ENCODE measurements around the gene ABCC4. TPM values are rescaled to one million over a fixed set of nuclear protein-coding genes. Genes with fewer than 3 reads are reported as not detected.

ABCC4 gene
- total RNA-seq, 1 donor from 2014 or later, result 12.9 TPM

GRCh38 chr13:95128045-95128643, 173.1 kb downstream of the ABCC4 start:
- DNase-seq (ENCODE audit: extremely low read depth, low read depth, low spot score), result no peak

GRCh38 chr13:95124959-95125358, 176.3 kb downstream of the ABCC4 start:
- DNase-seq (ENCODE audit: extremely low read depth, low read depth, low spot score), result no peak

GRCh38 chr13:95123726-95124125, 177.5 kb downstream of the ABCC4 start:
- no peak for DNase-seq (ENCODE audit: extremely low read depth, low read depth, low spot score)

DNA sequence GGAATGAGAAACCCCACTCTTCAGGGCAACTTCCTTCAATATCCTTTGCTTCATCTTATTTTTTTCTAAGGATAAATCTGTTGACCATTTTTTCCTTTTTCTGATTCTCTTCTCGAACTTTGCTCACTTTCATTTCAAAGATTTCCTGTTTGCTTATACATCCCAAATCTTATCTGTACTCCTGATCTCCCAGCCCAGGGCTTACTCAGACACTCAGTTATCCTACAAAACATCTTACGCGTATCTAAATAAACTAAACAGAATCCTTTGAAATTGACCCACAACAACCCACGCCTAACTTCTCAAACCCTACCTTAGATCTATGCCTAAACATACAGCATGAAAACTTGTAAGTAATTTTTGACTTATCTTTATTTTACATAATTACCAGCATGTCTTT, 179.2 kb downstream of the ABCC4 start:
- no peak for DNase-seq (ENCODE audit: extremely low read depth, low read depth, low spot score)

- DNase-seq (ENCODE audit: extremely low read depth, low read depth, low spot score), result no peak
Measured at GRCh38 chr13:95121516-95121915, 179.7 kb downstream of the ABCC4 start.

- no peak for DNase-seq (ENCODE audit: extremely low read depth, low read depth, low spot score)
Measured at GRCh38 chr13:95120650-95121049, 180.6 kb downstream of the ABCC4 start.

GRCh38 chr13:95118541-95119324, 182.5 kb downstream of the ABCC4 start:
- DNase-seq (ENCODE audit: extremely low read depth, low read depth, low spot score), result no peak

GRCh38 chr13:95117092-95117491, 184.2 kb downstream of the ABCC4 start:
- no peak for DNase-seq (ENCODE audit: extremely low read depth, low read depth, low spot score)

- DNase-seq (ENCODE audit: extremely low read depth, low read depth, low spot score), result no peak
Measured at GRCh38 chr13:95115525-95115924, 185.7 kb downstream of the ABCC4 start.

- DNase-seq (ENCODE audit: extremely low read depth, low read depth, low spot score), result no peak
Measured at GRCh38 chr13:95113601-95114000, 187.7 kb downstream of the ABCC4 start.

DNA sequence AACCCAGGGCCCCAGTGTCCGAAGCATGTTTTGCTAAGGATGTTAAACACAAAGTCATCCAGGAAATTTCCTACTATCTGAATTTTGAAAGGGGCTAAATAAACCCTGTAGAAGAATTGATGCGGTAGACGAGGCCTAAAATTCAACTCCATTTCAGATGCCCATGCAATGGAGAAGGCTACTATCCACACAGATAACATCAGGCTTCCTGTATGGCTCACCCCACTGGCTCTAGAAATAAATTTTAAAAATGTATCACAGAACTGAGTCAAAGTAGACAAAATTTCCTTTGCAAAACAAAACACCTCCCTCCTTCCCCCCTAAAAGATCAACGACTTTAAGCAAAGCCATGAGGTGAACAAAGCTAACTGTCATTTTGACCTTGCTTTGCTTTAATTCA, 188.4 kb downstream of the ABCC4 start:
- no peak for DNase-seq (ENCODE audit: extremely low read depth, low read depth, low spot score)

DNA sequence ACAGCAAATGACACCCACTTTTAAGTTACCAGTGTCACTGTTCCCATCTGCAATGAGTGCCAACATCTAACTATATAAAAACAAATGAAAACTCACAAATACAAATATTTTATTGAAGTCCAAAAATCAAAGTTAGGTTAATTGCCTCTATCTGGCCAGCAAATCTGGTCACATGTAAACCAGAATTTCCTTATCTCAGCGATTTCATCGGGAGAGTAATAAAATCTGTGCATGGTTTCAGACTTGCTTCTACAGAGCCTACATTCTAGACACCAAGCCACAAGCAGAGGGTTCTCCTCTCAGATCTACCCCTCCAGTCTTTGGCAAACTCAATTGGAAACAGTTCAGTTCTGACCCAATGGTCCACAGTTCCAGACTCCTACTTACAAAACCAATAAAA, 189.6 kb downstream of the ABCC4 start:
- DNase-seq (ENCODE audit: extremely low read depth, low read depth, low spot score), result no peak

DNA sequence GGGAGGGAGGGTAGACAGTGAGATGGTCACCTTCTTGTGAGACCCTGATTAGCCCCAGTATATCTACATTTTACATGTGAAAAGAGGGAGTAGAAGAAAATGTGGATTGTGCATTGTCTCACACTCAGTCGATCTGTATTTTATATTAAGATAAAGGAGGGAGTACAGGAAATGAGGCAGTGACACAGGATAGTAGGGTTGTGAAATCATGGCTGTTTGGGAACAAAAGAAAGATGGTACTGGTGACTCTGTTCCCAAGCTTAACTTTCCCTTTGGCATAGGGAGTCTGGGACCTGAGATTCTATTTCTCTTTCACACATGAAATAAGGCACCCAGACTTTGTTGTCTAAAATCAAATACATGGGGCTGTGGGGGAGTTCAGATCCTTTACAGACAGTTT, 194.7 kb downstream of the ABCC4 start:
- no peak for DNase-seq (ENCODE audit: extremely low read depth, low read depth, low spot score)

GRCh38 chr13:95100525-95101433, 200.5 kb downstream of the ABCC4 start:
- no peak for DNase-seq (ENCODE audit: extremely low read depth, low read depth, low spot score)

DNA sequence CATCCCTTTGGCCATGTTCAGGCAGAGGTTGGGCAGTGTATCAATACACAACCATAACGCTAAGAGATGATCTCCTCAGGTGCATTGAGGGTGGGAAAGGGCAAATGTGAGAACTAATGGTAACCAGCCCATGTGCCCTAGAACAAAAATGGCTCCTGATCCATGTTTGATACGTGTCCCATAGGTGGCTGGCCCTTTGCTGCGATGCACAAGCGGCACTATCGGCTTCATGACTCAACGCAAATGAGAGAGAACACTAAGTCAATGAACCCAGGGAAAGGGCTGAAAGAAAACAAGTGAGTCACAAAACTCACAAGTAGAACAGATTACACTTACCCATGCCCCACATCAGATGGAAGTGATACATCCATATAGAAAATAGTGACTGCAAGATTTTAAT, 201.7 kb downstream of the ABCC4 start:
- DNase-seq (ENCODE audit: extremely low read depth, low read depth, low spot score), result no peak

DNA sequence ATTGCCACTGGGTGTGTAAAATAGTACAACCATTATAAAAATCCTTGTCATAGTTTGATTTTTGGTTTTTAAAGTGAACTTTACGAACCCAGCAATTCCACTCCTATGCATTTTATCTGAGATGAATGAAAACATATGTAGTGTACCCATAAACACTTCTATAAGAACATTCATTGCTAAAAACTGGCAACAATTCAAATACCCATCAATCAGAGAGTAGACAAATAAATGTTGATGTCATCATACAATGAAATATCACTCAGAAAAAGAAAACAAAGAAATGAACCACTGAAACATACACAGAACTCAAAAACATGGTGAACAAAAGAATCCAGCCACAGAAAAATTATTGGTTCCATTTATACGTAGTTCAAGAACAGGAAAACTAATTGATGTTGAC, 202.3 kb downstream of the ABCC4 start:
- DNase-seq (ENCODE audit: extremely low read depth, low read depth, low spot score), result no peak

- DNase-seq (ENCODE audit: extremely low read depth, low read depth, low spot score), result no peak
Measured at GRCh38 chr13:95091755-95092154, 209.5 kb downstream of the ABCC4 start.

GRCh38 chr13:95087746-95088305, 213.4 kb downstream of the ABCC4 start:
- DNase-seq (ENCODE audit: extremely low read depth, low read depth, low spot score), result no peak

- DNase-seq (ENCODE audit: extremely low read depth, low read depth, low spot score), result no peak
Measured at GRCh38 chr13:95086761-95087160, 214.5 kb downstream of the ABCC4 start.

- DNase-seq (ENCODE audit: extremely low read depth, low read depth, low spot score), result peak; percentile 71
Measured at GRCh38 chr13:95083758-95084157, 217.5 kb downstream of the ABCC4 start.

DNA sequence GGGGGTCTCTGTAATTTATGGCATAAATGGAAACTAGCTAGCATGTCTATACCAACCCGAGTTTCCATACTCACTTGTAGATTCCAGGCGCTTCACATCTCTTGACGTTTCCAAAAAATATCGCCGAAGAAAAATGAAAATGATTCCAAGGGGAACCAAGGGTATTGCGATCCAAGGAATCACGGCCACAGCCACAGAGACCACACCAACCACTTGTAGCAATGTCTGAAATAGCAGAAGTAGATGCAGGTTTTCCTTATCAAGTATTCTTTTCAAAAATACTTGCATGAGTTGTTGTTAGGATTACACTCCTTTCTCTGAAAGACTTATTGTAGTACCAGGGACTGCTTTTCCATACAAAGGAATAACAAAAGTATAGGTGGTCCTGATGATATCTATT, 218.2 kb downstream of the ABCC4 start:
- no peak for DNase-seq (ENCODE audit: extremely low read depth, low read depth, low spot score)

Data from glomerular endothelial cell (primary cell).